GM23248 (cell line): ENCODE data around the gene COPB1. TPM values are rescaled to one million over a fixed set of nuclear protein-coding genes. Genes with fewer than 3 reads are reported as not detected.

Experiments used
- DNase-seq: peaks from one replicate; pipeline ENCODE4 v3.0.0-alpha.2; 2015
- H2AFZ ChIP-seq: fragments of 200-600 bp; sonication (generic); 2 replicates; pipeline ENCODE4 v1.6.1; 2016; ENCODE audit warnings: antibody characterized with exemption
- H3F3A ChIP-seq: fragments of 200-600 bp; sonication (generic); 2 replicates; pipeline ENCODE4 v1.6.1; 2016; ENCODE audit warnings: mild to moderate bottlenecking, antibody characterized with exemption, mixed run types; ENCODE audit not compliant: insufficient read depth
- H3K27ac ChIP-seq: fragments of 200-600 bp; sonication (generic); 2 replicates; pipeline ENCODE4 v1.5.1; 2016; ENCODE audit warnings: mild to moderate bottlenecking
- H3K27me3 ChIP-seq: fragments of 200-600 bp; sonication (generic); replicated peaks from 2 replicates; pipeline ENCODE4 v1.6.1; 2016; ENCODE audit warnings: mild to moderate bottlenecking; ENCODE audit not compliant: insufficient read depth
- H3K36me3 ChIP-seq: fragments of 200-600 bp; sonication (generic); 2 replicates; pipeline ENCODE4 v1.6.1; 2016; ENCODE audit warnings: low read depth, mild to moderate bottlenecking
- H3K4me1 ChIP-seq: fragments of 200-600 bp; sonication (generic); 2 replicates; pipeline ENCODE4 v1.6.1; 2016; ENCODE audit warnings: mild to moderate bottlenecking; ENCODE audit not compliant: insufficient read depth
- H3K4me2 ChIP-seq: fragments of 200-600 bp; sonication (generic); one replicate; pipeline ENCODE4 v1.6.1; 2016; ENCODE audit warnings: mild to moderate bottlenecking; ENCODE audit not compliant: unreplicated experiment
- H3K4me3 ChIP-seq: fragments of 200-600 bp; sonication (generic); 2 replicates; pipeline ENCODE4 v1.5.1; 2016; ENCODE audit warnings: mild to moderate bottlenecking
- H3K79me2 ChIP-seq: fragments of 200-600 bp; sonication (generic); 2 replicates; pipeline ENCODE4 v1.6.1; 2016; ENCODE audit warnings: mild to moderate bottlenecking; ENCODE audit not compliant: insufficient read depth
- H3K9ac ChIP-seq: fragments of 200-600 bp; sonication (generic); 2 replicates; pipeline ENCODE4 v1.6.1; 2016; ENCODE audit warnings: mild to moderate bottlenecking
- H3K9me2 ChIP-seq: fragments of 200-600 bp; sonication (generic); 2 replicates; pipeline ENCODE4 v1.6.1; 2016; ENCODE audit warnings: mixed run types, mild to moderate bottlenecking, moderate library complexity; ENCODE audit not compliant: insufficient read depth
- H3K9me3 ChIP-seq: fragments of 200-600 bp; sonication (generic); one replicate; pipeline ENCODE4 v1.6.1; 2017; ENCODE audit warnings: low read depth
- H4K20me1 ChIP-seq: fragments of 200-600 bp; sonication (generic); 2 replicates; pipeline ENCODE4 v1.6.0; 2016; ENCODE audit not compliant: insufficient read depth
- EZH2 ChIP-seq: fragments of 200-600 bp; sonication (generic); IDR thresholded peaks from 2 replicates; pipeline ENCODE4 v1.6.1; 2018; ENCODE audit warnings: antibody characterized with exemption, mild to moderate bottlenecking; ENCODE audit not compliant: insufficient read depth, poor library complexity, severe bottlenecking
- EZH2phosphoT487 ChIP-seq: fragments of 200-600 bp; sonication (generic); IDR thresholded peaks from 2 replicates; pipeline ENCODE4 v1.6.1; 2018; ENCODE audit warnings: antibody characterized with exemption, moderate library complexity, mild to moderate bottlenecking, low read depth; ENCODE audit not compliant: insufficient read depth
- WGBS, 2 experiments: methylation state at CpG; one replicate each; pipeline ENCODE4 v1.1.6; 2015 to 2017; ENCODE audit warnings: low lambda C conversion rate in 2 of 2, low coverage in 1 of 2; ENCODE audit errors: missing lambda C conversion rate in 2 of 2; 5-methylcytosine and 5-hydroxymethylcytosine counted together
- in situ Hi-C: fragments of 300-500 bp; cut with MboI; formaldehyde crosslinking; loops from 2 replicates; pipeline ENCODE4 v1.15.0; 2020
- polyA plus RNA-seq: library from polyadenylated mRNA; unstranded; fragments of >200 nt; fragmentation: Nextera tagmentation; extraction: Ambion mirVana; gene quantifications from 2 replicates; pipeline ENCODE4 v1.2.1, GENCODE V29; 2016
- total RNA-seq: library from RNA; depleted of rRNA; stranded (reverse); fragments of >200 nt; shearing (Covaris generic); gene quantifications from 2 replicates; pipeline ENCODE4 v1.2.3, GENCODE V29; 2014; rRNA removed

The COPB1 gene
- total RNA-seq: 302 and 366 TPM in 2 replicates
- 192 and 199 TPM in 2 replicates for polyA plus RNA-seq

GRCh38 chr11:14499560-14500180, at the start of gene COPB1:
Gene COPB1 (minus strand): TSS chr11:14499811. CDS start chr11:14498928, 883 bp downstream.
- TF ChIP-seq EZH2 (no peak), EZH2phosphoT487 (no peak)
- H3K9me3 ChIP-seq: no peaks in the 10 kb centered on the region

GRCh38 chr11:14547440-14547839, 47.8 kb upstream of the COPB1 start:
- H3K9ac ChIP-seq: no peak overlapping the region
- no peaks in the 10 kb centered on the region for H3K79me2 ChIP-seq
- no peaks in the 10 kb centered on the region for H3K9me2 ChIP-seq
- no peaks in the 10 kb centered on the region for H3K36me3 ChIP-seq
- DNase-seq: no peak
- no peaks in the 10 kb centered on the region for H4K20me1 ChIP-seq
- in situ Hi-C loops: loop anchor here (25.0 kb wide), 1 partner anchor 365 kb away; no protein-coding TSS in a partner anchor
- H2AFZ ChIP-seq: no peak overlapping the region
- no peaks in the 10 kb centered on the region; the same call in 1 of the 2 replicates for H3F3A ChIP-seq
- WGBS, 2 experiments: 54 to 72% methylated on average over 2 of the region's 2 CpGs
- no peaks in the 10 kb centered on the region for H3K9me3 ChIP-seq
- H3K4me3 ChIP-seq: no peak overlapping the region
- H3K27me3 ChIP-seq: no peaks in the 10 kb centered on the region
- TF ChIP-seq EZH2 (no peak), EZH2phosphoT487 (no peak)
- H3K4me1 ChIP-seq: no peaks in the 10 kb centered on the region
- no peak overlapping the region for H3K4me2 ChIP-seq
- no peak overlapping the region for H3K27ac ChIP-seq

More at GRCh38 chr11:14499560-14500180, at the start of gene COPB1:
- Histone ChIP-seq H3K9ac (peak within 1 kb of the TSS; percentile 95), H3K27ac (peak within 1 kb of the TSS; percentile 82), H3K4me1 (peaks cover 37% of the 10 kb centered on the region; the same call in 1 of the 2 replicates), H4K20me1 (peaks cover 7% of the 10 kb centered on the region; the same call in 1 of the 2 replicates), H3K27me3 (no peaks in the 10 kb centered on the region), H3F3A (peaks cover 72% of the 10 kb centered on the region), H3K9me2 (no peaks in the 10 kb centered on the region), H3K4me3 (peak within 1 kb of the TSS; percentile 89), H3K36me3 (peaks cover 45% of the 10 kb centered on the region), H2AFZ (peak within 1 kb of the TSS; percentile 95), H3K4me2 (peak within 1 kb of the TSS; percentile 100), H3K79me2 (peaks cover 50% of the 10 kb centered on the region)
- in situ Hi-C loops: loop anchor here (5.0 kb wide), 1 partner anchor 42 kb away; no protein-coding TSS in a partner anchor
- peak; percentile 97 for DNase-seq
- 1 to 2% methylated on average over 31 to 34 of the region's 37 CpGs for WGBS, 2 experiments

DNA sequence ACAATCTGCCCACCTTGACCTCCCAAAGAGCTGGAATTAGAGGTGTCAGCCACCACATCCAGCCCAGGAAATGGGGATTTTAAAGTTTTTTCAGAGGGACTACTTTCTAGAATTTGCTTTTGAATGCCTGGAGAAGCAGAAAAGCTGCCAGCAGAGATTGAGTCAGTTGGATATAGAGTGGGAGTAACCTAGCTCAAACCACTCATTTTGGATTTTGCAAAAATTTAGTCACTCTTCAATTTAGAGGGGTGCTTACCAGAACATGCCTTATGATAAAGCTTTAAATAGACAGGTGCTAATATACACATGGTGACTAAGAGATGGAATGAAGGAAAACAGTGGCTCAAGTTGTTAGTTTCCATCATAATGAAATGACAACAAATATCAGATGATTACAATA, 47.1 kb upstream of the COPB1 start:
- DNase-seq: peak; percentile 11
- in situ Hi-C loops: loop anchor here (25.0 kb wide), 1 partner anchor 366 kb away; no protein-coding TSS in a partner anchor

GRCh38 chr11:14544611-14545010, 45.0 kb upstream of the COPB1 start:
- no peak overlapping the region for H3K9ac ChIP-seq
- DNase-seq: peak; percentile 63
- 0 out of 2 replicates have a peak overlapping the region, but pooled peaks have one; percentile 17 for H3K27ac ChIP-seq
- no peaks in the 10 kb centered on the region for H3K9me3 ChIP-seq
- H3K9me2 ChIP-seq: no peaks in the 10 kb centered on the region
- H3K27me3 ChIP-seq: no peaks in the 10 kb centered on the region
- in situ Hi-C loops: loop anchor here (25.0 kb wide), 1 partner anchor 368 kb away; no protein-coding TSS in a partner anchor
- H2AFZ ChIP-seq: no peak overlapping the region; the same call in 1 of the 2 replicates
- H3K4me2 ChIP-seq: peak overlapping the region; percentile 30
- no peaks in the 10 kb centered on the region; the same call in 1 of the 2 replicates for H3F3A ChIP-seq
- WGBS, 2 experiments: 29% methylated on average over 3 of the region's 3 CpGs
- no peak overlapping the region for H3K4me3 ChIP-seq
- H3K4me1 ChIP-seq: no peaks in the 10 kb centered on the region
- no peaks in the 10 kb centered on the region for H3K36me3 ChIP-seq
- no peaks in the 10 kb centered on the region for H4K20me1 ChIP-seq
- TF ChIP-seq EZH2 (no peak), EZH2phosphoT487 (no peak)
- H3K79me2 ChIP-seq: no peaks in the 10 kb centered on the region

More for the DNA sequence above, 47.1 kb upstream of the COPB1 start:
- no peak overlapping the region for H3K9ac ChIP-seq
- H3F3A ChIP-seq: no peaks in the 10 kb centered on the region; the same call in 1 of the 2 replicates
- no peaks in the 10 kb centered on the region for H3K79me2 ChIP-seq
- H3K4me3 ChIP-seq: no peak overlapping the region
- H3K4me1 ChIP-seq: no peaks in the 10 kb centered on the region
- H4K20me1 ChIP-seq: no peaks in the 10 kb centered on the region
- H3K9me2 ChIP-seq: no peaks in the 10 kb centered on the region
- H3K36me3 ChIP-seq: no peaks in the 10 kb centered on the region
- no peak for TF ChIP-seq EZH2phosphoT487
- no peak for TF ChIP-seq EZH2
- H3K27me3 ChIP-seq: no peaks in the 10 kb centered on the region
- H2AFZ ChIP-seq: no peak overlapping the region
- no peak overlapping the region for H3K4me2 ChIP-seq
- H3K9me3 ChIP-seq: no peaks in the 10 kb centered on the region
- no peak overlapping the region for H3K27ac ChIP-seq
